ENCODE measurements around the gene PKP4.
A peak's percentile ranks its signal among the peaks of the same experiment; 100 is the strongest.

Gene PKP4

GRCh38 chr2:158529379-158530259 lies 72.9 kb downstream of the PKP4 start:
- Mint-ChIP-seq H3K27me3 (no peaks in the 10 kb centered on the region), H3K36me3 (no peaks in the 10 kb centered on the region), H3K27ac (no peak overlapping the region), H3K9me3 (no peaks in the 10 kb centered on the region), H3K4me3 (no peak overlapping the region), H3K4me1 (no peaks in the 10 kb centered on the region)
- CTCF ChIA-PET, result no interaction called here
- no peak for DNase-seq

GRCh38 chr2:158530829-158531228 lies 74.1 kb downstream of the PKP4 start:
- no peaks in the 10 kb centered on the region for H3K9me3 Mint-ChIP-seq
- H3K36me3 Mint-ChIP-seq, result no peaks in the 10 kb centered on the region
- CTCF ChIA-PET, result no interaction called here
- no peak overlapping the region for H3K4me3 Mint-ChIP-seq
- no peaks in the 10 kb centered on the region for H3K4me1 Mint-ChIP-seq
- no peaks in the 10 kb centered on the region for H3K27me3 Mint-ChIP-seq
- H3K27ac Mint-ChIP-seq, result no peak overlapping the region
- no peak for DNase-seq

- peaks cover 2% of the 10 kb centered on the region for H3K36me3 Mint-ChIP-seq
- H3K4me3 Mint-ChIP-seq, result no peak overlapping the region
- CTCF ChIA-PET, result interaction anchor here (0.7 kb wide), 1 partner anchor 9 kb away, joined by 3 read pairs; no protein-coding TSS in a partner anchor
- H3K27ac Mint-ChIP-seq, result no peak overlapping the region
- H3K27me3 Mint-ChIP-seq, result no peaks in the 10 kb centered on the region
- no peak for DNase-seq
- no peaks in the 10 kb centered on the region for H3K9me3 Mint-ChIP-seq
- H3K4me1 Mint-ChIP-seq, result no peaks in the 10 kb centered on the region
Observed at GRCh38 chr2:158533009-158533408, 76.3 kb downstream of the PKP4 start.

GRCh38 chr2:158539176-158540005 lies 82.6 kb downstream of the PKP4 start:
- H3K9me3 Mint-ChIP-seq, result no peaks in the 10 kb centered on the region
- H3K4me3 Mint-ChIP-seq, result no peak overlapping the region
- H3K36me3 Mint-ChIP-seq, result peaks cover 6% of the 10 kb centered on the region
- CTCF ChIA-PET, result no interaction called here
- peaks cover 2% of the 10 kb centered on the region for H3K4me1 Mint-ChIP-seq
- no peak for DNase-seq
- H3K27me3 Mint-ChIP-seq, result no peaks in the 10 kb centered on the region
- H3K27ac Mint-ChIP-seq, result no peak overlapping the region

GRCh38 chr2:158542577-158542976 lies 85.8 kb downstream of the PKP4 start:
- peaks cover 9% of the 10 kb centered on the region for H3K36me3 Mint-ChIP-seq
- H3K27ac Mint-ChIP-seq, result no peak overlapping the region
- CTCF ChIA-PET, result interaction anchor here (0.6 kb wide), 1 partner anchor 9 kb away, joined by 3 read pairs; no protein-coding TSS in a partner anchor

GRCh38 chr2:158543957-158544356 lies 87.2 kb downstream of the PKP4 start:
- no peak for DNase-seq
- Mint-ChIP-seq H3K27ac (no peak overlapping the region), H3K9me3 (no peaks in the 10 kb centered on the region), H3K4me1 (peaks cover 24% of the 10 kb centered on the region), H3K4me3 (no peak overlapping the region), H3K27me3 (no peaks in the 10 kb centered on the region), H3K36me3 (peaks cover 7% of the 10 kb centered on the region)
- CTCF ChIA-PET, result no interaction called here

More at GRCh38 chr2:158542577-158542976, 85.8 kb downstream of the PKP4 start:
- DNase-seq, result no peak
- Mint-ChIP-seq H3K4me3 (no peak overlapping the region), H3K9me3 (no peaks in the 10 kb centered on the region), H3K27me3 (no peaks in the 10 kb centered on the region), H3K4me1 (peaks cover 24% of the 10 kb centered on the region)

GRCh38 chr2:158544998-158545397 lies 88.2 kb downstream of the PKP4 start:
- CTCF ChIA-PET, result no interaction called here
- Mint-ChIP-seq H3K27me3 (no peaks in the 10 kb centered on the region), H3K36me3 (peaks cover 9% of the 10 kb centered on the region), H3K9me3 (no peaks in the 10 kb centered on the region), H3K4me1 (peaks cover 24% of the 10 kb centered on the region), H3K4me3 (no peak overlapping the region), H3K27ac (peak overlapping the region; percentile 8)
- DNase-seq, result no peak

- no peaks in the 10 kb centered on the region for H3K9me3 Mint-ChIP-seq
- H3K27me3 Mint-ChIP-seq, result no peaks in the 10 kb centered on the region
- CTCF ChIA-PET, result no interaction called here
- no peak overlapping the region for H3K4me3 Mint-ChIP-seq
- peak overlapping the region; percentile 94 for H3K27ac Mint-ChIP-seq
- peak; percentile 32 for DNase-seq
- peaks cover 7% of the 10 kb centered on the region for H3K36me3 Mint-ChIP-seq
- H3K4me1 Mint-ChIP-seq, result peaks cover 24% of the 10 kb centered on the region
Observed at GRCh38 chr2:158546412-158547144, 89.8 kb downstream of the PKP4 start.

GRCh38 chr2:158553257-158553656 lies 96.5 kb downstream of the PKP4 start:
- no peaks in the 10 kb centered on the region for H3K9me3 Mint-ChIP-seq
- H3K27me3 Mint-ChIP-seq, result no peaks in the 10 kb centered on the region
- DNase-seq, result no peak
- no peaks in the 10 kb centered on the region for H3K4me1 Mint-ChIP-seq
- no peak overlapping the region for H3K4me3 Mint-ChIP-seq
- CTCF ChIA-PET, result no interaction called here
- peaks cover 4% of the 10 kb centered on the region for H3K36me3 Mint-ChIP-seq
- no peak overlapping the region for H3K27ac Mint-ChIP-seq

- H3K27me3 Mint-ChIP-seq, result no peaks in the 10 kb centered on the region
- H3K36me3 Mint-ChIP-seq, result no peaks in the 10 kb centered on the region
- no peak for DNase-seq
- H3K27ac Mint-ChIP-seq, result no peak overlapping the region
- no peaks in the 10 kb centered on the region for H3K4me1 Mint-ChIP-seq
- H3K4me3 Mint-ChIP-seq, result no peak overlapping the region
- H3K9me3 Mint-ChIP-seq, result no peaks in the 10 kb centered on the region
- CTCF ChIA-PET, result no interaction called here
Observed at GRCh38 chr2:158554996-158555395, 98.2 kb downstream of the PKP4 start.

- CTCF ChIA-PET, result interaction anchor here (0.7 kb wide), 1 partner anchor 1680 kb away, joined by 3 read pairs; no protein-coding TSS in a partner anchor
Observed at GRCh38 chr2:158556124-158556523, 99.4 kb downstream of the PKP4 start.

GRCh38 chr2:158557752-158558151 lies 101.0 kb downstream of the PKP4 start:
- no peaks in the 10 kb centered on the region for H3K27me3 Mint-ChIP-seq
- H3K9me3 Mint-ChIP-seq, result no peaks in the 10 kb centered on the region
- CTCF ChIA-PET, result no interaction called here
- no peak for DNase-seq
- no peak overlapping the region for H3K4me3 Mint-ChIP-seq
- H3K36me3 Mint-ChIP-seq, result no peaks in the 10 kb centered on the region
- no peak overlapping the region for H3K27ac Mint-ChIP-seq
- H3K4me1 Mint-ChIP-seq, result no peaks in the 10 kb centered on the region

More at GRCh38 chr2:158556124-158556523, 99.4 kb downstream of the PKP4 start:
- H3K4me3 Mint-ChIP-seq, result no peak overlapping the region
- no peak for DNase-seq
- H3K4me1 Mint-ChIP-seq, result no peaks in the 10 kb centered on the region
- H3K27ac Mint-ChIP-seq, result no peak overlapping the region
- no peaks in the 10 kb centered on the region for H3K36me3 Mint-ChIP-seq
- H3K27me3 Mint-ChIP-seq, result no peaks in the 10 kb centered on the region
- H3K9me3 Mint-ChIP-seq, result no peaks in the 10 kb centered on the region

GRCh38 chr2:158559252-158559651 lies 102.5 kb downstream of the PKP4 start:
- no peak for DNase-seq
- Mint-ChIP-seq H3K27ac (no peak overlapping the region), H3K36me3 (no peaks in the 10 kb centered on the region), H3K9me3 (no peaks in the 10 kb centered on the region), H3K4me1 (no peaks in the 10 kb centered on the region), H3K27me3 (no peaks in the 10 kb centered on the region), H3K4me3 (no peak overlapping the region)
- CTCF ChIA-PET, result no interaction called here

- H3K4me3 Mint-ChIP-seq, result no peak overlapping the region
- H3K36me3 Mint-ChIP-seq, result no peaks in the 10 kb centered on the region
- H3K9me3 Mint-ChIP-seq, result no peaks in the 10 kb centered on the region
- DNase-seq, result no peak
- H3K27ac Mint-ChIP-seq, result no peak overlapping the region
- H3K27me3 Mint-ChIP-seq, result no peaks in the 10 kb centered on the region
- CTCF ChIA-PET, result no interaction called here
- H3K4me1 Mint-ChIP-seq, result no peaks in the 10 kb centered on the region
Observed at GRCh38 chr2:158560259-158560658, 103.5 kb downstream of the PKP4 start.

Data from activated naive CD4-positive, alpha-beta T cell treated with anti-CD3 and anti-CD28 coated beads, Interleukin-2, amount 10 ng/mL, durations not matched to agents 7 days and 5 days (primary cell).